Osteoblast (primary cell): ENCODE measurements around the gene SLC49A3. TPM values are rescaled to one million over a fixed set of nuclear protein-coding genes. Genes with fewer than 3 reads are reported as not detected.
A peak's percentile ranks its signal among the peaks of the same experiment; 100 is the strongest.
"Not testable (repeated sequence)": the region's sequence is repeated elsewhere in the genome, so short reads cannot be mapped to it uniquely, and the experiment has no call there.

Experiments
- DNase-seq: peaks from one replicate; pipeline ENCODE4 v3.0.0; 2011; ENCODE audit warnings: low spot score, mixed read lengths; ENCODE audit not compliant: insufficient read length; ENCODE audit errors: missing footprints
- H2AFZ ChIP-seq: 2 replicates; pipeline ENCODE4 v1.6.0; 2011; ENCODE audit warnings: mild to moderate bottlenecking, low read length
- H3K27ac ChIP-seq: 2 replicates; pipeline ENCODE4 v1.5.1; 2011; ENCODE audit warnings: mild to moderate bottlenecking, low read depth, low read length, moderate library complexity
- H3K27me3 ChIP-seq: 2 replicates; pipeline ENCODE4 v1.6.0; 2012; ENCODE audit warnings: mild to moderate bottlenecking, control low read depth, inconsistent platforms, low read length, moderate library complexity; ENCODE audit not compliant: insufficient read depth
- H3K36me3 ChIP-seq: 2 replicates; pipeline ENCODE4 v1.5.1; 2011; ENCODE audit warnings: mild to moderate bottlenecking, low read length, control low read depth, moderate library complexity; ENCODE audit not compliant: insufficient read depth
- H3K4me1 ChIP-seq: 2 replicates; pipeline ENCODE4 v1.5.1; 2011; ENCODE audit warnings: mild to moderate bottlenecking, low read length, control low read depth, moderate library complexity; ENCODE audit not compliant: insufficient read depth
- H3K4me2 ChIP-seq: 2 replicates; pipeline ENCODE4 v1.6.0; 2011; ENCODE audit warnings: mild to moderate bottlenecking, low read length; ENCODE audit not compliant: insufficient read depth
- H3K4me3 ChIP-seq: fragments of 200-600 bp; sonication (generic); 3 replicates; pipeline ENCODE4 v1.5.1; 2012; ENCODE audit warnings: mild to moderate bottlenecking, low read length, inconsistent platforms; ENCODE audit not compliant: insufficient read depth
- H3K79me2 ChIP-seq: 2 replicates; pipeline ENCODE4 v1.6.0; 2012; ENCODE audit warnings: mild to moderate bottlenecking, low read length, control low read depth, inconsistent platforms; ENCODE audit not compliant: insufficient read depth
- H3K9me3 ChIP-seq: 2 replicates; pipeline ENCODE4 v1.5.1; 2011; ENCODE audit warnings: low read depth, low read length, control low read depth
- H4K20me1 ChIP-seq: 2 replicates; pipeline ENCODE4 v1.6.0; 2012; ENCODE audit warnings: mild to moderate bottlenecking, low read length, control low read depth; ENCODE audit not compliant: insufficient read depth
- total RNA-seq: library from RNA; depleted of rRNA; stranded (reverse); fragments of >200 nt; gene quantifications from 2 replicates; pipeline ENCODE4 v1.2.3, GENCODE V29; 2012
- TF ChIP-seq, protein P1 (sequence below): IDR thresholded peaks from 2 replicates; pipeline ENCODE4 v1.5.1; 2011; ENCODE audit warnings: mild to moderate bottlenecking, low read depth, low read length, moderate library complexity; ENCODE audit errors: extremely low read depth

SLC49A3 gene
- total RNA-seq, 1 donor: 11.6 TPM

DNA sequence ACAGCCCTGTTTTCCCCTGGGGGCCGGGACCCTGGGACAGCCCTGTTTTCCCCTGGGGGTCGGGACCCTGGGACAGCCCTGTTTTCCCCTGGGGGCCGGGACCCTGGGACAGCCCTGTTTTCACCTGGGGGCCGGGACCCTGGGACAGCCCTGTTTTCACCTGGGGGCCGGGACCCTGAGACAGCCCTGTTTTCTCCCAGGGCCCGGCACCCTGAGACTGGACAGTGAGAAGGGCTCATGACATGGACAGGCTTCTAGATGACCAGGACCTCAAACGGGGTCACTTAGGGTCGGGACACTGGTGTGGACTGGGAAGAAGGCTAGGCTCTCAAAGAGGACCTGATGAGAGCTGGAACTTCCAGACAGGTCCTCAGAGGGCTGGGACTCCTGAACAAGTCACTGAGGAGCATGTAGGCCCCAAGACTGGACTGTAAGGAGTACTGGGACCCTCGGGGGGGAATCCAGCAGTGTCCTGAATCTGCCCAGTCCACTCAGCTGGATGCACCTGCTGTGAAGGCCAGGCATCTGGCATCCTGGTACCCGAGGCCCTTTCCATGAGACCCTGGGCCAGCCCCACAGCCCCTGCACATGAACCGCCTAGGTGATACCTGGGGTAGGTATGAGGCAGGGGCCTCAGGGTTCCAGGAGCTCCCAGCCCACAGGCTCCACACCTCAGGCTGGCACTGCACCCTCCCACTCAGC lies 19.1 kb upstream of the SLC49A3 start:
- Histone ChIP-seq H3K27me3 (no peaks in the 10 kb centered on the region), H3K9me3 (no peaks in the 10 kb centered on the region), H3K4me1 (peaks cover 13% of the 10 kb centered on the region), H3K4me3 (no peak overlapping the region), H4K20me1 (peaks cover 43% of the 10 kb centered on the region), H3K4me2 (peak overlapping the region; percentile 39), H3K27ac (no peak overlapping the region), H3K36me3 (peaks cover 5% of the 10 kb centered on the region), H3K79me2 (peaks cover 66% of the 10 kb centered on the region), H2AFZ (no peak overlapping the region)
- TF ChIP-seq, protein P1, sequence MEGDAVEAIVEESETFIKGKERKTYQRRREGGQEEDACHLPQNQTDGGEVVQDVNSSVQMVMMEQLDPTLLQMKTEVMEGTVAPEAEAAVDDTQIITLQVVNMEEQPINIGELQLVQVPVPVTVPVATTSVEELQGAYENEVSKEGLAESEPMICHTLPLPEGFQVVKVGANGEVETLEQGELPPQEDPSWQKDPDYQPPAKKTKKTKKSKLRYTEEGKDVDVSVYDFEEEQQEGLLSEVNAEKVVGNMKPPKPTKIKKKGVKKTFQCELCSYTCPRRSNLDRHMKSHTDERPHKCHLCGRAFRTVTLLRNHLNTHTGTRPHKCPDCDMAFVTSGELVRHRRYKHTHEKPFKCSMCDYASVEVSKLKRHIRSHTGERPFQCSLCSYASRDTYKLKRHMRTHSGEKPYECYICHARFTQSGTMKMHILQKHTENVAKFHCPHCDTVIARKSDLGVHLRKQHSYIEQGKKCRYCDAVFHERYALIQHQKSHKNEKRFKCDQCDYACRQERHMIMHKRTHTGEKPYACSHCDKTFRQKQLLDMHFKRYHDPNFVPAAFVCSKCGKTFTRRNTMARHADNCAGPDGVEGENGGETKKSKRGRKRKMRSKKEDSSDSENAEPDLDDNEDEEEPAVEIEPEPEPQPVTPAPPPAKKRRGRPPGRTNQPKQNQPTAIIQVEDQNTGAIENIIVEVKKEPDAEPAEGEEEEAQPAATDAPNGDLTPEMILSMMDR: no peak
- DNase-seq: peak; percentile 88

DNA sequence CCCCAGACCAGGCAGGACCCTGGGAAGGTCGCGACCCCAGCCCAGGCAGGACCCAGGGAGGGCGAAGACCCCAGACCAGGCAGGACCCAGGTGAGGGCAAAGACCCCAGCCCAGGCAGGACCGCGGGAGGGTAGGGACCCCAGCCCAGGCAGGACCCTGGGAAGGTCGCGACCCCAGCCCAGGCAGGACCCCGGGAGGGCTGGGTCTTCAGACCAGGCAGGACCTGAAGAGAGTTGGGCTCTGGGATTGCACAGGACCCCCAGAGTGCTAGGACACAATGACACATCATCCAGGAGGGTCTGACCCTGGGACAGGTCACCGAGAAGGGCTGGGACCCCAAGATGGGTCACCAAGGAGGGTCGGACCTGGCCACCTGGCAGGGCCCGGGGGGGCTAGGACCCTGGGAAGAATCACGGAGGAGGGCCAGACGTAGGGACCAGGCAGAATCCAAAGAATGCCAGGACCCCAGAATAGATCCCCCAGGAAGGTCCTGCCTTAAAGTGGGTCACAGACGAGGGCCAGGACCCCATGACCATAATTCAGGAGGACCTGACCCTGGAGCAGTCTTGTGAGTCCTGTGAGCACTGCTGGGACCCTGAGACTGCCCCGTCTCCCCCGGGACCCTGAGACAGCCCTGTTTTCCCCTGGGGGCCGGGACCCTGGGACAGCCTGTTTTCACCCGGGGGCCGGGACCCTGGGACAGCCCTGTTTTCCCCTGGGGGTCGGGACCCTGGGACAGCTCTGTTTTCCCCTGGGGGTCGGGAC lies 18.1 kb upstream of the SLC49A3 start:
- Histone ChIP-seq H2AFZ (no peak overlapping the region), H3K9me3 (no peaks in the 10 kb centered on the region), H3K79me2 (peaks cover 56% of the 10 kb centered on the region), H3K27ac (peak overlapping the region; percentile 41), H3K36me3 (peaks cover 5% of the 10 kb centered on the region), H3K4me3 (peak overlapping the region; percentile 67), H3K4me2 (peak overlapping the region; percentile 85), H3K4me1 (peaks cover 13% of the 10 kb centered on the region), H3K27me3 (no peaks in the 10 kb centered on the region), H4K20me1 (peaks cover 38% of the 10 kb centered on the region)
- no peak for DNase-seq
- TF ChIP-seq, protein P1: no peak

DNA sequence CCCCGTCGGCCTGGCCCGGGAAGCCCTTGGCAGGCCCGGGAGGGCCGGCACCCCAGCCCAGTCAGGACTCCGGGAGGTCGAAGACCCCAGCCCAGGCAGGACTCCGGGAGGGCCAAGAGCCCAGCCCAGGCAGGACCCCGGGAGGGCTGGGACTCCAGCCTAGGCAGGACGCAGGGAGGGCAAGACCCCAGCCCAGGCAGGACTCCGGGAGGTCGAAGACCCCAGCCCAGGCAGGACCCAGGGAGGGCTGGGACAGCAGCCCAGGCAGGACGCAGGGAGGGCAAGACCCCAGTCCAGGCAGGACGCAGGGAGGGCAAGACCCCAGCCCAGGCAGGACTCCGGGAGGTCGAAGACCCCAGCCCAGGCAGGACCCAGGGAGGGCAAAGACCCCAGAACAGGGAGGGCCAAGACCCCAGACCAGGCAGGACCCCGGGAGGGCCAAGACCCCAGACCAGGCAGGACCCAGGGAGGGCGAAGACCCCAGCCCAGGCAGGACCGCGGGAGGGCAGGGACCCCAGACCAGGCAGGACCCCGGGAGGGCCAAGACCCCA lies 17.2 kb upstream of the SLC49A3 start:
- Histone ChIP-seq H3K4me1 (peaks cover 13% of the 10 kb centered on the region), H3K4me2 (peak overlapping the region; percentile 85), H3K79me2 (peaks cover 52% of the 10 kb centered on the region), H4K20me1 (peaks cover 38% of the 10 kb centered on the region), H3K4me3 (peak overlapping the region; percentile 90), H3K27ac (peak overlapping the region; percentile 86)
- H2AFZ ChIP-seq, H3K36me3 ChIP-seq, H3K9me3 ChIP-seq, H3K27me3 ChIP-seq, DNase-seq: not testable (repeated sequence)

DNA sequence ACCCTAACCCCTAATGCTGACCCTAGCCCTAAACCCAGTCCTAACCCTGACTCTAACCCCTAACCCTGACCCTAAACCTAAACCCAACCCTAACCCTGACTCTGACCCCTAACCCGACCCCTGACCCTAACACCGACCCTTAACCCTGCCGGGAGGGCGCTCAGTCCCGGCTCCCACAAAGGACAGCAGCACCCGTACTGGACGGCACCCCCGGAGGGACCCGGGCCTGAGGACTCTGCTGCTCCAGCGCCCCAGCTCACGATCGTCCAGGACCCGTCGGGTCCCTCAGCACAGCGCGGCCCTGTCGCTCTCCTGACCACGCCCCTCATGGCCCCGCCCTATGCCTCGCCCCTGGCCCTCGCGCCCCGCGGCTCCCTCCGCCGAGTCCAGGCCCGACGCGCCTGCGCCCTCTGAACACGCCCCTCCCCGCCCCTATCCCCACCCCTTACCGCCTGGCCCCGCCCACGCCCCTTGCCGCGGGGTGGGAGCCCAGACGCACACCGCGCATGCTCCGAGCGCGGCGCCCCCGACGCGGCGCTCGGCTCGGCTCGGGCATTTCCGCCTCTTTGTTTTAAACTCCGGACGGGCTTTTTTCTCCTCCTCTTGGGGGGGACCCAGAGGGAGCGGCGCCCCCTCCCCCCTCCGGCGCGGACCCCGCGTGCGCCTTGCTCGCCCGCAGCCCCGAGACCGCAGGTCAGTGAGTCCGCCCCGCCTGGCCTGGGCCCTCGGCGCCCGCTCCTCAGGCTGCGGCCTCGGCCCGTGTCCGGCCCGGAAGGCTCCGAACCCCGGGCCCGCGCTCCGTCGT lies 16.5 kb upstream of the SLC49A3 start, which contains the start of gene PCGF3:
Gene PCGF3, plus strand, starts transcription at position 555 of the 805 bp plus-strand sequence. CDS start 27,849 bp downstream, outside the sequence.
- Histone ChIP-seq H3K79me2 (peaks cover 46% of the 10 kb centered on the region), H3K4me1 (peaks cover 13% of the 10 kb centered on the region), H4K20me1 (peaks cover 32% of the 10 kb centered on the region), H2AFZ (peak within 1 kb of the TSS; percentile 87), H3K9me3 (no peaks in the 10 kb centered on the region), H3K4me3 (peak within 1 kb of the TSS; percentile 90), H3K36me3 (peaks cover 5% of the 10 kb centered on the region), H3K27me3 (no peaks in the 10 kb centered on the region), H3K27ac (peak within 1 kb of the TSS; percentile 86), H3K4me2 (peak within 1 kb of the TSS; percentile 92)
- TF ChIP-seq, protein P1: no peak
- peak; percentile 100 for DNase-seq
